NCI-H2081 (cell line): ENCODE results near the gene CLDN22.
A peak's percentile ranks its signal among the peaks of the same experiment; 100 is the strongest.

Experiments
- DNase-seq, 2 experiments: peaks; one replicate each; lab custom pipeline; 2025; lab: John Stamatoyannopoulos, UW

CLDN22 gene

GRCh38 chr4:183320211-183321059, at the start of gene CLDN22:
TSS of gene CLDN22 (minus strand) at chr4:183320276. CDS start at chr4:183320218, 58 bp downstream.
- peak in 1 of 2 experiments; percentile 16 for DNase-seq

- DNase-seq = no peak
These were observed 49.0 kb upstream of the CLDN22 start for GRCh38 chr4:183369073-183369472.

DNA sequence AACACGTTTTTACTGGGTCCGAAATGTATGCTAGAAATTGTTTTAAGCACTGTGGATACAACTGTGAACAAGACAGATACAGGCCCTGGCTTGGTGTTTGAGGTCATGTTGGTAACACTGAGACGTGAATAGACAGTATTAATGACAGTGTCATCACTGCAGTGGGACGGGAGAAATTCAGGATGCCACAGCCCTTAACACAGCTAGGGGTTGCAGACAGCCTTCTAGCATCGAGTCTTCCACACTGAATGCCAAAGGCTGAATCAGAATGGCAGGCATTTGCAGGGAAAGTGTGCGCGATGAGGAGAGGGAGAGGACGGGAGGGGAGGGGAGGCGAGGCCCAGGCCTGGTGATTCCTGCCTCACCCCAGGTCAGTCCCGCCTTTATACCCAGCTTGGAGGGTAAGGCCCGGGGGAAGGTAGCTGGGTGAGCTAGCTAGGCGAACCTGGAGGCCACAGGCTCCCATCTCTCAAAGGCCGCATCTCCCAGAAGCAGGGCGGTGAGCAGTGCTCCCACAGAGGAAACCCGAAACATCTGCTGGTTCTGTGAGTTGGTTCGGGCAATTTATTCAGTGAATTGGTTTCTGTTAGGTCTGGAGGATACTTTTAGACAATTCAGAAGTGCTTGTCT, 46.2 kb upstream of the CLDN22 start:
- no peak for DNase-seq

DNA sequence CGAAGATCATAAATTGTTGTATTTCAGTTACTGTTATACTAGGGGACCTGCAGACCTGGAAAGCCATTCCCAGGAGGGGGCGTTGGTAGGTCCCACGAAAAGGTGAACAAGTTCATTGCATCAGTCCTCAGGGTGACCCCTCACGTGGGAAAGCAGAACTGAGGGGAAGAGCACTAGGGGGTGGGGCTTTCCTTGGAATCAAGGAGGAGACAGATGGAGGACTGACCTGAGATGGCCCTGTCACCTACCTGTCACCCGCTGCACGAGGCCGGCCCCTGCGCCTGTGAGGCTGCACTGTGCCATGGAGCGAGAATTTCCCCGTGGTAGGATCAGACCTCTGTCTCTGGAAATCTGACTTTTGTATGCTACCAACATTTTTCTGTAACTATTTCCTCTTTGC, 43.9 kb upstream of the CLDN22 start:
- DNase-seq = no peak

GRCh38 chr4:183362916-183363542, 43.0 kb upstream of the CLDN22 start:
- DNase-seq = no peak

GRCh38 chr4:183362036-183362435, 42.0 kb upstream of the CLDN22 start:
- no peak for DNase-seq

DNA sequence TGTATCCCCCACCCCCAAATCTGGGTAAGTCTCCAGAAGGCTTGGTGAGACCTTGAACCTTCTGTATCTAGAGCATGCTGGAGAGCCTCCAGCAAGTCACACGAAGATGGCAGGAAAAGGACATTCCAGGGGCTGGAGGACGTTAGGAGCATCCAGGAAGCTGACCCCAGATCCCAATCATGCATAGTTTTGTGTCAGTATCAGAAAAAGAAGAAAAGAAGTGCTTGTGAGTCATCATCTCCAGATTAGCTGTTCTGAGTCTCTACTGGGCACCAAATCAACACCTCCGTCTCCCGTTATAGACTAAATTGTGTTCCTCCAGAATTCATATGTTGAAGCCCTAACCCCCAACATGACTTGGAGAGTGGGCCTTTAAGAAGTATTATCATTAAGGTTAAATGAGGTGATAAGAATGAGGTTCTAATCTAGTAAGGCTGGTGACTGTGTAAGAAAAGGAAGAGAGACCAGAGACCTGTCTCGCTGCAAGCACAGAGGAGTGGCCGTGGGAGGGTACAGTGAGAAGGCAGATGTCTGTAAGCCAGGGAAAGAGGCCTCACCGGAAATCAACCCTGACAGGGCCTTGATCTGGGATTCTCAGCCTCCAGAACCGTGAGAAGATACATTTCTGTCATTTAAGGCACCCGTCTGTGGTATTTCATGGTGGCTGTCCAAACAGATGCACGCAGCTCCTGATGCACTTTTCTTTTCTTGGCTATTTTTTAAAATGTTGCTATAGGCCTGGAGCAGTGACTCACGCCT, 40.3 kb upstream of the CLDN22 start:
- DNase-seq = no peak

DNA sequence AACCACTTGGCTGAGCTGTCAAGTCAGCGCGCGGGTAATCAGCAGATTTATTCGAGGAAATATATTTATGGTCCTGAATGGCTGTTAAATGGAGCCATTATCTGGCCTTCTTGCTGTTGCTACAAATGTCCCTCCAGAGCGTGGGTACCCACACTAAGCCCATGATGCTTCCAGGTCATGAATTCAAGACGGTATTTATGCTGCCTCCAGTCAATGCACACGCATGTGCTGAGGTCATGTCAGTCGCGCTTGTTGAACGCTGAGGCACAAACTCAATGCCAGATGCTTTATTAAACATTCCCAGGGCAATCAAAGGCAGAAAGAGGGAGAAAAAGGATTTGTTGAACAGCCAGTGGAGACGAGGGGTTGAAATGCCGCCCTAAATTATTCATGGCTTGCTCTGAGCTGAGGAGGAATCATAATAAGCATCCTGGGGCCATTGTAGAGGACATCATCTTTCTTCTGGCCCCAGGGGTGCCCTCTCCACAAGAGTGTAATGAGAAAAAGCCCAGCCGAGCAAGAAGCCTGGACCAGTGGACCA, 38.2 kb upstream of the CLDN22 start:
- DNase-seq = no peak

- no peak for DNase-seq
These were observed 37.0 kb upstream of the CLDN22 start for GRCh38 chr4:183356931-183357675.

DNA sequence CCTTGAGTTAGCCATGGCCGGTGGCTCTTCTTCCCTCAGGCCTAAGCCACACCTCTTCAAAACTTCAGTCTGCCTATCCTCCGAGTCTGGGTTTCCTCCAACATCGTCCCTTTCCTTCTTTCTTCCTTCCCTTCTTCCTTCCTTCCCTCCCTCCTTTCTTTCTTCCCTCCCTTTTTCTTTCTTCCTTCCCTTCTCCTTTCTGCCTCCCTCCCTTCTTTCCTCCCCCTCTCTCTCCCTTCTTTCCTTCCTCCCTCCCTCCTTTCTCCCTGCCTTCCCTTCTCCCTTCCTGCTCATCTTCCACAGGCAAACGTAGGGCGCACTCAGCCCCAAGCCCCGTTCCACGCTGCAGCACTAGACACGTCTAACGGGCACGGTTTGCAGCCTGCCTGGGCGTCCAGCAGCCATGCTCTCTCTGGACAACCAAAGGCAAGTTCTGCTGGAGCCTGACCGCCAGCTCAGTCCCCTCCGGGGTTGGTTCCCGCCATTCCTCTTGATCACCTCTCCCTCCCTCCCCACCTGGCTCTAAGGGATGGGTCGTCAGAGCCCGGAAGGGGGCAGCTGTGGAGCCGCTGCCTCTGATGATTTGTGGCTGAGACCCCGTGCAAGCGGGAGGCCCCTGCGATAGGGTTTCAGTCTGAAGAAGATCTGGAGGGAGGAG, 36.2 kb upstream of the CLDN22 start:
- DNase-seq = no peak

GRCh38 chr4:183355405-183355804, 35.3 kb upstream of the CLDN22 start:
- DNase-seq = no peak

- peak in 1 of 2 experiments; percentile 15 for DNase-seq
These were observed 34.1 kb upstream of the CLDN22 start for GRCh38 chr4:183354219-183354618.

DNA sequence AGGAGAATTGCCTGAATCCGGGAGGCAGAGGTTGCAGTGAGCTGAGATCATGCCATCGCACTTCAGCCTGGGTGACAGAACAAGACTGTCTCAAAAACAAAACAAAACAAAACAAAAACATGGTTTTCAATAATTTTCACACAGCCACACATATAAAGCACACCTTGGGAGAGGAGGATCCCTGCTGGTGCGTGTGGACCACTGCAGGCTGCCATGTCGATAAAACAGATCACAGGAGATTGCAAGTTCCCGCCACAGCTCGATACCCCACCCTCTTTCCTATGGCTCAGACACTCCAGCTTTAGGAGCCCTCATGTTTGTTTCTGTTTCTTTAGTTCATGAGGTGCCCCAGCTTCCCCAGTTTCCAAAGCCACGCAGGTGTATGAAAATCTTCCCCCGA, 33.5 kb upstream of the CLDN22 start:
- no peak for DNase-seq

- DNase-seq = no peak
These were observed 32.5 kb upstream of the CLDN22 start for GRCh38 chr4:183352546-183352945.

- DNase-seq = no peak
These were observed 30.4 kb upstream of the CLDN22 start for GRCh38 chr4:183350317-183351071.

DNA sequence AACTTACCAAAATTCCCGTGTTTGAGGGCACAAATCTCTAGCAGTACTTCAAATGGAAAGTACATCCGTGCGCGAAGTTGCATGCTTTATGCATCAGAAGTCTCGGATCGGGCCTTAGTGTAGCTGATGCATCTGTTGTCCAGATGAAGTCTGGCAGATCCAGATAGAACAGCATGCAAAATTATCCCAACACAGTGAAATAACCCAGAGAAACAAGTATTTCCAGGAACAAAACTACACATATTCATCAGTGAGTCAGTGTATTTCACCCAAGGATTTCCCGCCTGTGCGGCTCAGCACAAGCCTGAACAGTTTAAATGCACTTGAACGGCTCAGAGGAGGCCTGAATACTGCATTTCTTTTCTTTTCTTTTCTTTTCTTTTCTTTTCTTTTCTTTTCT, 29.6 kb upstream of the CLDN22 start:
- DNase-seq = no peak

DNA sequence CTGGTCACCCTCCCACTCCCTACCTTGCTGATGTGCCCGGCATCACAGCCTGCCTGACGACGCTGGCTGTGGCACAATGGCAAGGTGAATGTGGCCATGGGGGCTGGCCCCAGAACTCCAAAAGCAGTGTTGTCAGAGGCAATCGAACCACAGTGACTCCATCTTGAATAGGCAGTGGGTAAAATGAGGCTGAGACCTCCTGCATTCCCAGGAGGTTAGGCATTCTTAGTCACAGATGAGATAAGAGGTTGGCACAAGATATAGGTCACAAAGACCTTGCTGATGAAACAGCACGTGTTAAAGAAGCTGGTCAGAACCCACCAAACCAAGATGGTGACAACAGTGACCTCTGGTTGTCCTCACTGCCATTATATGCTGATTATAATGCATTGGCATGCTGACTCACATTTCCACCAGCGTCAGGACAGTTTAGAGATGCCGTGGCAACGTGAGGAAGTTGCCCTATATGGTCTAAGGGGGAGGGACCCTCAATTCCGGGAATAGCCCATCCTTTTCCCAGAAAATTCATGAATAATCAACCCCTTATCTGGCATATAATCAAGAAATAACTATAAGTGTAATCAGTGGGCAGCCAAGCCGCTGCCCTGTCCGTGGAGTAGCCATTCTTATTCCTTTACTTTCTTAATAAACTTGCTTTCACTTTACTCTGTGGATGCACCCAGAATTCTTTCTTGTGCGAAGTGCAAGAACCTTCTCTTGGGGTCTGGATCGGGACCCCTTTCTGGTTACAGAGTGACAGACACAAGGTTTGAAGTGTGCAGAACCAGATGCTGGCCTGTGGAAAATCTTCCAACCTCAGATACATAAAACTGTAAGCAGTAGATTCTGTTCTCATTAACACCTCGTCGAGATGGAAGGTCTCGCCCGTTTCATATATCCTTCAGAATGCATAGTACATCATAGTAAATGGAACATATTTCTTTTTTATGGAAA, 28.9 kb upstream of the CLDN22 start:
- DNase-seq = no peak

DNA sequence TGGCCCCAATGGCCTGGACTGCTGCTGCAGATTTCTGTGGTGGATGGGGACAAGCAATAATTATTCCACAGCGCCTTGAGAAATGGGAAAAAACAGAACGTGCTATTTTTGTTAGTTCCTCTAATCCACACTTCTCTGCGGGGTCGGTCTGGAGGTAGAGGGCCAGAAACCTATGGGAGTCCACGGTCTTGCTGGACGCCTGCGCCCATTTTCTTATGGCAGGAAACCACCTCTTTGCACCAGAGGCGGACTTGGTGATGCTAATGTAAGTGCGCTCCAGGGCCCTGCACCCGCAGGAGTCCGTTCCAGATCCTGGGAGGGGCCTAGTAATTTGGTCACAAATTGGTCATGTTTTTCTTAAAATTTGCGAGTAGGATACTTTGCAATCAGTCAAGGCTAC, 28.1 kb upstream of the CLDN22 start:
- DNase-seq = no peak

DNA sequence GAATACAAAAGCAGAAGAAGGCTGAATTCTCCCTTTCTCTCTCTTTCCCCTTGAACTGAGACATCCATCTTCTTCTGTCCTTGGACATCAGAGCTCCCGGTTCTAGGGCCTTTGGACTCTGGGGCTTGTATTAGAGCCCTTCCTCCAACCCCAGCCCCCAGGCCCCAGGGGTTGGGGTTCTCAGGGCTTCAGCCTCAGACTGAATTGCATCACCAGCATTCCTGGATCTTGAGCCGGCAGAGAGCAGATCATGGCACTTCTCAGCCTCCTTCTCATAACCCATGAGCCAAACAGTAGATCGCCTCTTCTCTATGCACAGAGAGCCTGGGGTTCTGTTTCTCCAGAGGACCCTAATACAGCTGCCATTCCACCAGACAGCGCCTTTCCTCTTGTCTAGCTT, 27.5 kb upstream of the CLDN22 start:
- DNase-seq = no peak
